KMS-11 (cell line): ENCODE results near the gene C2CD4A.
"Not testable (repeated sequence)": the region's sequence is repeated elsewhere in the genome, so short reads cannot be mapped to it uniquely, and the experiment has no call there.

Experiments
- H2AFZ ChIP-seq: fragments of 200-600 bp; sonication (generic); 2 replicates; pipeline ENCODE4 v1.6.1; 2016; ENCODE audit warnings: antibody characterized with exemption, mixed run types, low read depth
- H3K27ac ChIP-seq: fragments of 200-600 bp; sonication (generic); 2 replicates; pipeline ENCODE4 v1.6.1; 2016; ENCODE audit warnings: mild to moderate bottlenecking, mixed run types
- H3K27me3 ChIP-seq: fragments of 200-600 bp; sonication (generic); 2 replicates; pipeline ENCODE4 v1.6.1; 2017; ENCODE audit warnings: mild to moderate bottlenecking, low read depth, mixed run types, moderate library complexity; ENCODE audit not compliant: insufficient read depth
- H3K36me3 ChIP-seq: fragments of 200-600 bp; sonication (generic); 2 replicates; pipeline ENCODE4 v1.6.1; 2017; ENCODE audit warnings: mild to moderate bottlenecking, mixed run types; ENCODE audit not compliant: insufficient read depth
- H3K4me1 ChIP-seq: fragments of 200-600 bp; sonication (generic); 2 replicates; pipeline ENCODE4 v1.6.1; 2016; ENCODE audit warnings: mild to moderate bottlenecking, low read depth, mixed run types; ENCODE audit not compliant: poor library complexity, severe bottlenecking
- H3K4me2 ChIP-seq: fragments of 200-600 bp; sonication (generic); 2 replicates; pipeline ENCODE4 v1.7.0; 2016; ENCODE audit warnings: mild to moderate bottlenecking, mixed run types
- H3K4me3 ChIP-seq: fragments of 200-600 bp; sonication (generic); IDR thresholded peaks from 2 replicates; pipeline ENCODE4 v1.6.1; 2017; ENCODE audit warnings: low read depth, low read length, mixed read lengths; ENCODE audit not compliant: insufficient read depth
- H3K79me2 ChIP-seq: fragments of 200-600 bp; sonication (generic); 2 replicates; pipeline ENCODE4 v1.6.1; 2016; ENCODE audit warnings: low read depth, mixed run types; ENCODE audit not compliant: insufficient read depth
- H3K9ac ChIP-seq: fragments of 200-600 bp; sonication (generic); 2 replicates; pipeline ENCODE4 v1.6.1; 2016; ENCODE audit warnings: mild to moderate bottlenecking, mixed run types
- H4K20me1 ChIP-seq: fragments of 200-600 bp; sonication (generic); 2 replicates; pipeline ENCODE4 v1.6.1; 2016; ENCODE audit warnings: mild to moderate bottlenecking, mixed run types; ENCODE audit not compliant: insufficient read depth
- TF ChIP-seq, protein P1 (sequence below): fragments of 200-600 bp; sonication (generic); conservative IDR thresholded peaks from 2 replicates; pipeline ENCODE4 v1.6.1; 2017; ENCODE audit warnings: low read depth, mild to moderate bottlenecking, antibody characterized with exemption, low read length, moderate library complexity, mixed read lengths

The C2CD4A gene

DNA sequence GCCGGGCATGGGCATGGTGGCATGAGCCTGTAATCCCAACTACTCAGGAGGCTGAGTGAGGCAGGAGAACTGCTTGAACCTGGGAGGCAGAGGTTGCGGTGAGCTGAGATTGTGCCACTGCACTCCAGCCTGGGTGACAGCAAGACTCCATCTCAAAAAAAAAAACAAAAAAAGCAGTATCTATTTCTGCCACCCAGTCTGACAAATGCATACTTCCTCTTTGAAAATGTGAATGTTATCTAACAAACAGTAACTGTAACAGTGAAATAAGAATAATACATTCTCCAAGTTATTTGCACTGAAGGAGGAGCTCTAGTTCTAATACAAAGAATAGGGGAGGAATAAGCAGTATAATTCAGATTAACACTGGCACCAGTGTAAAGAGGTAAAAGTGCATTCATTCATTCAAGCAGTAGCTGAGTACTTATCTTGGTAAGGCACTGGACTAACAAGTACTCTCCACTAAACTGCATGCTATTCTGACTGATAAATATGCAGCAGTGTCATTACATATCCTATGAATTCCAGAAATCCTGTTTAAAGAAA, 19.4 kb upstream of the C2CD4A start:
- Histone ChIP-seq H2AFZ (no peak overlapping the region), H3K9ac (no peak overlapping the region), H3K4me1 (peaks cover 31% of the 10 kb centered on the region), H3K27me3 (no peaks in the 10 kb centered on the region), H3K4me2 (no peak overlapping the region), H4K20me1 (no peaks in the 10 kb centered on the region), H3K79me2 (peaks cover 20% of the 10 kb centered on the region; the same call in 1 of the 2 replicates), H3K27ac (no peak overlapping the region), H3K4me3 (no peak overlapping the region), H3K36me3 (no peaks in the 10 kb centered on the region)
- TF ChIP-seq, protein P1, sequence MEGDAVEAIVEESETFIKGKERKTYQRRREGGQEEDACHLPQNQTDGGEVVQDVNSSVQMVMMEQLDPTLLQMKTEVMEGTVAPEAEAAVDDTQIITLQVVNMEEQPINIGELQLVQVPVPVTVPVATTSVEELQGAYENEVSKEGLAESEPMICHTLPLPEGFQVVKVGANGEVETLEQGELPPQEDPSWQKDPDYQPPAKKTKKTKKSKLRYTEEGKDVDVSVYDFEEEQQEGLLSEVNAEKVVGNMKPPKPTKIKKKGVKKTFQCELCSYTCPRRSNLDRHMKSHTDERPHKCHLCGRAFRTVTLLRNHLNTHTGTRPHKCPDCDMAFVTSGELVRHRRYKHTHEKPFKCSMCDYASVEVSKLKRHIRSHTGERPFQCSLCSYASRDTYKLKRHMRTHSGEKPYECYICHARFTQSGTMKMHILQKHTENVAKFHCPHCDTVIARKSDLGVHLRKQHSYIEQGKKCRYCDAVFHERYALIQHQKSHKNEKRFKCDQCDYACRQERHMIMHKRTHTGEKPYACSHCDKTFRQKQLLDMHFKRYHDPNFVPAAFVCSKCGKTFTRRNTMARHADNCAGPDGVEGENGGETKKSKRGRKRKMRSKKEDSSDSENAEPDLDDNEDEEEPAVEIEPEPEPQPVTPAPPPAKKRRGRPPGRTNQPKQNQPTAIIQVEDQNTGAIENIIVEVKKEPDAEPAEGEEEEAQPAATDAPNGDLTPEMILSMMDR, result no peak

DNA sequence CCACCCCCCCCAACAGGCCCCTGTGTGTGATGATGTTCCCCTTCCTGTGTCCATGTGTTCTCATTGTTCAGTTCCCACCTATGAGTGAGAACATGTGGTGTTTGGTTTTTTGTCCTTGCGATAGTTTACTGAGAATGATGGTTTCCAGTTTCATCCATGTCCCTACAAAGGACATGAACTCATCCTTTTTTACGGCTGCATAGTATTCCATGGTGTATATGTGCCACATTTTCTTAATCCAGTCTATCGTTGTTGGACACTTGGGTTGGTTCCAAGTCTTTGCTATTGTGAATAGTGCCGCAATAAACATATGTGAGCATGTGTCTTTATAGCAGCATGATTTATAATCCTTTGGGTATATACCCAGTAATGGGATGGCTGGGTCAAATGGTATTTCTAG, 18.5 kb upstream of the C2CD4A start:
- not testable (repeated sequence) for H3K9ac ChIP-seq, H4K20me1 ChIP-seq, H3K4me2 ChIP-seq, H2AFZ ChIP-seq, H3K27me3 ChIP-seq, H3K4me3 ChIP-seq, H3K27ac ChIP-seq, H3K36me3 ChIP-seq
- Histone ChIP-seq H3K79me2 (peaks cover 24% of the 10 kb centered on the region; the same call in 1 of the 2 replicates), H3K4me1 (peaks cover 36% of the 10 kb centered on the region)

DNA sequence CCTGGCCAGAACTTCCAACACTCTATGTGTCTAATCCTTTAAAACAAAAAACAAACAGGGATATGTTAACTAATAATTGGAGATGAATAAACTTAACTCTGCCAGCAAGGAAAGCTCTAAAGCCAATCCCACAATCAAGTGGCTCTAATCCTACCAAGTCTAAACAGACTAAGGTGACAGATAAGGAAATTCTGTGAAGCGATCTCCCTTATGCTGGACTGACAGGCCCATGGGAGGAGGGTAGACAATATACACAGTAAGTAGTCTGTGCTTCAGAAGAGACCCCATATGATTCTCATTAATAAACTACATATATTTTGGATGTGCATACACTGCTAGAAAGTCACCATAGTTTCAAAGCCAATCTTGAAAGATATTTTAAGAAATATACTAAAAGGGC, 16.7 kb upstream of the C2CD4A start:
- TF ChIP-seq, protein P1, result no peak
- peaks cover 31% of the 10 kb centered on the region for H3K79me2 ChIP-seq
- H3K27me3 ChIP-seq, result no peaks in the 10 kb centered on the region

DNA sequence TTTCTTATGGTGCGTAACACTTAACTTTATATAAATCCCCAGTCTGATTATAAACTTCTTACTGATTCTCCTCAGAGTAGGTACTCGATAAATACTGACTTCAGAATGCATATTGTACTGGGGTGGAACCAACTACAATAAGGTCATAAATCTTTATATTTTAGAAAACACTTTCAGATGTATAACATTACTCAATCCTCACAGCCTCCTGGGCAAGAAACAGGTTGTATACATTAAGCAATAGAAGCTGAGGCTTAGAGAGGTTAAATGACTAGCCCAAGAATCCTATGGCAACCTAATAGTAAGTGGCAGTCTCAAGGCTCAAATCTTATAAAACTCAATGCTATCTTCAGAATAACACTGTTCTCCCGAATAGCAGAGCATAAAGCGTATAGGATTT, 15.6 kb upstream of the C2CD4A start:
- no peak overlapping the region for H2AFZ ChIP-seq
- peaks cover 20% of the 10 kb centered on the region for H3K4me1 ChIP-seq
- no peaks in the 10 kb centered on the region for H3K36me3 ChIP-seq
- H3K9ac ChIP-seq, result no peak overlapping the region
- H3K27ac ChIP-seq, result no peak overlapping the region
- H3K27me3 ChIP-seq, result no peaks in the 10 kb centered on the region
- TF ChIP-seq, protein P1, result no peak
- H4K20me1 ChIP-seq, result no peaks in the 10 kb centered on the region
- no peak overlapping the region for H3K4me2 ChIP-seq
- peaks cover 37% of the 10 kb centered on the region for H3K79me2 ChIP-seq
- H3K4me3 ChIP-seq, result no peak overlapping the region

More for the DNA sequence above, 16.7 kb upstream of the C2CD4A start:
- H4K20me1 ChIP-seq, result no peaks in the 10 kb centered on the region
- H2AFZ ChIP-seq, result no peak overlapping the region
- H3K9ac ChIP-seq, result no peak overlapping the region
- H3K27ac ChIP-seq, result no peak overlapping the region
- H3K4me1 ChIP-seq, result peaks cover 30% of the 10 kb centered on the region
- H3K4me3 ChIP-seq, result no peak overlapping the region
- no peak overlapping the region for H3K4me2 ChIP-seq
- no peaks in the 10 kb centered on the region for H3K36me3 ChIP-seq

DNA sequence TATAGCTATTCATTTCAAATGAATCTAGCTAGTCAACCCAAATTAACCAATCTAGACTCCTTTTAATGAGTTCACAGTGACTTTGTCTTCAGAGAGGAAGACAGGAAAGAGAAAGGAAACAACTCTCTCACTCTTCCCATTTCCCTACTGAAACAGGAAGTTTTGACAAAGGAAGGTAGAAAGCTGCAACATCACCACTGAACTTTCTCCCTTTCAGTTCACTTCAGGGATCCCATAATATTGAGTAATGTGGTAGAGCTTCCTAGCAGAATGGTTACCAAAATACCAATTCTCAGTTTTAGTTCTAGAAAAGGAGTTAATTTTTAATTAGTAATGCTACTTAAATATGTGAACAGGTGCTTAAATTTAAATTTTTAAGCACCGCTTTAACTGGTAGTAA, 14.1 kb upstream of the C2CD4A start:
- H3K4me1 ChIP-seq, result peaks cover 8% of the 10 kb centered on the region
- H3K27ac ChIP-seq, result no peak overlapping the region
- H3K79me2 ChIP-seq, result peaks cover 41% of the 10 kb centered on the region
- no peak overlapping the region for H3K4me3 ChIP-seq
- no peak overlapping the region for H3K9ac ChIP-seq
- H3K36me3 ChIP-seq, result no peaks in the 10 kb centered on the region
- no peak overlapping the region for H2AFZ ChIP-seq
- TF ChIP-seq, protein P1, result no peak
- H3K27me3 ChIP-seq, result no peaks in the 10 kb centered on the region
- no peak overlapping the region for H3K4me2 ChIP-seq
- no peaks in the 10 kb centered on the region for H4K20me1 ChIP-seq
